Loucy (cell line): ENCODE results near the gene AKAP13.

Experiments used
- H2AFZ ChIP-seq: fragments of 200-600 bp; sonication (generic); 2 replicates; pipeline ENCODE4 v1.6.0; 2016; ENCODE audit warnings: antibody characterized with exemption, mild to moderate bottlenecking, low read length, moderate library complexity
- H3F3A ChIP-seq: fragments of 200-600 bp; 2 replicates; pipeline ENCODE4 v1.6.0; 2016; ENCODE audit warnings: antibody characterized with exemption, low read depth, mild to moderate bottlenecking
- H3K27me3 ChIP-seq: fragments of 200-600 bp; sonication (generic); 2 replicates; pipeline ENCODE4 v1.6.1; 2014; ENCODE audit warnings: low read length, mild to moderate bottlenecking; ENCODE audit not compliant: insufficient read depth, poor library complexity, severe bottlenecking
- H3K36me3 ChIP-seq: fragments of 200-600 bp; sonication (generic); 2 replicates; pipeline ENCODE4 v1.6.1; 2016; ENCODE audit warnings: low read length; ENCODE audit not compliant: insufficient read depth
- H3K4me1 ChIP-seq: fragments of 200-600 bp; sonication (generic); 2 replicates; pipeline ENCODE4 v1.5.1; 2014; ENCODE audit warnings: low read length, mild to moderate bottlenecking; ENCODE audit not compliant: insufficient read depth, poor library complexity, severe bottlenecking
- H3K4me2 ChIP-seq: fragments of 200-600 bp; sonication (generic); 2 replicates; pipeline ENCODE4 v1.6.0; 2014; ENCODE audit warnings: antibody characterized with exemption, low read length, low read depth, mild to moderate bottlenecking; ENCODE audit not compliant: poor library complexity, severe bottlenecking
- H3K4me3 ChIP-seq: fragments of 200-600 bp; sonication (generic); 2 replicates; pipeline ENCODE4 v1.5.1; 2014; ENCODE audit warnings: low read length, mild to moderate bottlenecking, mixed read lengths; ENCODE audit not compliant: poor library complexity, severe bottlenecking
- H3K79me2 ChIP-seq: fragments of 200-600 bp; sonication (generic); 2 replicates; pipeline ENCODE4 v1.6.1; 2014; ENCODE audit warnings: low read length; ENCODE audit not compliant: insufficient read depth
- H3K9ac ChIP-seq: fragments of 200-600 bp; sonication (generic); 2 replicates; pipeline ENCODE4 v1.6.0; 2014; ENCODE audit warnings: mild to moderate bottlenecking, low read depth, low read length, moderate library complexity; ENCODE audit not compliant: poor library complexity, severe bottlenecking
- H3K9me2 ChIP-seq: fragments of 200-600 bp; sonication (generic); replicated peaks from 2 replicates; pipeline ENCODE4 v1.6.1; 2016; ENCODE audit warnings: low read depth, low read length, mixed read lengths
- H3K9me3 ChIP-seq: fragments of 200-600 bp; sonication (generic); 2 replicates; pipeline ENCODE4 v1.6.1; 2014; ENCODE audit warnings: mild to moderate bottlenecking, antibody characterized with exemption, low read length, low read depth; ENCODE audit not compliant: insufficient read depth
- H4K20me1 ChIP-seq: fragments of 200-600 bp; sonication (generic); 2 replicates; pipeline ENCODE4 v1.6.0; 2014; ENCODE audit warnings: antibody characterized with exemption, low read length, mild to moderate bottlenecking; ENCODE audit not compliant: insufficient read depth, poor library complexity, severe bottlenecking
- CTCF ChIP-seq: fragments of 200-600 bp; sonication (generic); conservative IDR thresholded peaks from 2 replicates; pipeline ENCODE4 v1.5.1; 2014; ENCODE audit warnings: mild to moderate bottlenecking, antibody characterized with exemption, low read length
- EZH2phosphoT487 ChIP-seq: fragments of 200-600 bp; IDR thresholded peaks from 2 replicates; pipeline ENCODE4 v1.6.1; 2018; ENCODE audit warnings: antibody characterized with exemption, mild to moderate bottlenecking, moderate library complexity, borderline replicate concordance

The AKAP13 gene

DNA sequence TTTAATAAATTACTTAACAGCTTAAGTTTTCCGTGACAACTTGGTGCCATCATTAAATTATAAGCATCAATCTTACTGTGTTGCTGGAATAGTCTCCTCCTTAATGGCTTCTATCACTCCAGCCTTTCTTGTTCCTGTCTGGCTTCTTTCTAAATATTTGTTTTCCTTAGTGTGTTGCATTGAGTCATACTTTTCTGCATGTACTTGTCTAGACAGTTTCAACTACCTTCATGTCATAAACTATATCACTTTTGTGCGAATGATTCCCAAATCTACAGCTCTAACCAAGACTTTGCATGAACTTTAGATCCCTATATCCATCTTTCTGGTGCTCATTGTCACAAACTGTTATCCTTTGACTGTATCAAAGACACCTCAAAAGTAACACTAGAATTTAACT is 78.4 kb downstream of the AKAP13 start:
- H3K79me2 ChIP-seq, result no peaks in the 10 kb centered on the region; the same call in 1 of the 2 replicates
- no peak overlapping the region for H3K4me3 ChIP-seq
- H3K4me2 ChIP-seq, result no peak overlapping the region

GRCh38 chr15:85462029-85462428 is 81.6 kb downstream of the AKAP13 start:
- H2AFZ ChIP-seq, result no peak overlapping the region
- no peak overlapping the region for H3K4me2 ChIP-seq
- no peak for TF ChIP-seq CTCF
- no peak overlapping the region for H3K4me3 ChIP-seq
- H3K36me3 ChIP-seq, result no peaks in the 10 kb centered on the region
- H3K9ac ChIP-seq, result no peak overlapping the region
- H3F3A ChIP-seq, result no peaks in the 10 kb centered on the region
- peaks cover 3% of the 10 kb centered on the region for H4K20me1 ChIP-seq
- no peaks in the 10 kb centered on the region for H3K9me3 ChIP-seq
- no peaks in the 10 kb centered on the region for H3K4me1 ChIP-seq
- no peaks in the 10 kb centered on the region for H3K27me3 ChIP-seq
- H3K79me2 ChIP-seq, result no peaks in the 10 kb centered on the region; the same call in 1 of the 2 replicates
- H3K9me2 ChIP-seq, result no peaks in the 10 kb centered on the region

More for the DNA sequence above, 78.4 kb downstream of the AKAP13 start:
- no peak overlapping the region for H3K9ac ChIP-seq
- no peak overlapping the region for H2AFZ ChIP-seq
- no peaks in the 10 kb centered on the region for H3K4me1 ChIP-seq
- H4K20me1 ChIP-seq, result peaks cover 3% of the 10 kb centered on the region
- no peaks in the 10 kb centered on the region for H3K9me2 ChIP-seq
- no peak for TF ChIP-seq EZH2phosphoT487
- no peak for TF ChIP-seq CTCF
- no peaks in the 10 kb centered on the region for H3F3A ChIP-seq
- no peaks in the 10 kb centered on the region for H3K36me3 ChIP-seq
- H3K9me3 ChIP-seq, result no peaks in the 10 kb centered on the region
- no peaks in the 10 kb centered on the region for H3K27me3 ChIP-seq

DNA sequence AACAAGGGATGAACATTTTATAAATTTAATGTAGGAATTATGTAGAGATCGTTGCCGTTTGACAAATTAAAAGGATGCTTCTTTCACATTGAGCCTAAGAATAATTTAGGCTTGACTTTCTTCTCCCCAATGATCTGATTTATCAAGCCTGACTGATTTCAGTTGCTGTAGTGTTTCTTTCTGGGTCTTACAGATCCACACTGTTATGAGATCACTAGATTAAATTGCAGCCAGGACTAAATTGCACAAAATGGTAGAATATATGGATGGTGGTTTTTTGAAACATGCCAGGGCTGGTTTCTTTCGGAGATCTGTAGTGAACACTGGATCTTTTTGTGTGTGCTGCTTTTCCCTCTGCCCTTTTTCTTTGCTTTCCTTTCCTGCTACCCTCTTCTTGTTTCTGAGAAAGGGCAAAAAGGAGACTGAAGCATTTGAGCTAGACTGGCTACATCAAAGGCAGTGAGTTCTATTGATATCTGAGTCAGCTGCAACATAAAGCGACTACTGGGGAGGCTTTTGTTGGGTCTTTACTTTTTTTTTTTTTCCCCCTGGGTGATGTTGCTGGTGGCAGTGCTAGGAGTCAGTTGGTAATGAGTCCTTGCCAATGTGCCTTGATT is 83.0 kb downstream of the AKAP13 start:
- H3K9ac ChIP-seq, result no peak overlapping the region
- no peaks in the 10 kb centered on the region for H3K9me2 ChIP-seq
- H3K27me3 ChIP-seq, result no peaks in the 10 kb centered on the region
- no peak overlapping the region for H3K4me3 ChIP-seq
- no peaks in the 10 kb centered on the region for H3K4me1 ChIP-seq
- no peaks in the 10 kb centered on the region for H3K36me3 ChIP-seq
- peaks cover 7% of the 10 kb centered on the region; the same call in 1 of the 2 replicates for H3K79me2 ChIP-seq
- no peaks in the 10 kb centered on the region for H3K9me3 ChIP-seq
- no peak overlapping the region for H3K4me2 ChIP-seq
- H2AFZ ChIP-seq, result no peak overlapping the region
- no peaks in the 10 kb centered on the region for H3F3A ChIP-seq
- peaks cover 3% of the 10 kb centered on the region for H4K20me1 ChIP-seq
- no peak for TF ChIP-seq CTCF
- no peak for TF ChIP-seq EZH2phosphoT487
